GF-D8 (cell line): Measurements from ENCODE around the gene IRX4.
"Not testable (repeated sequence)": the region's sequence is repeated elsewhere in the genome, so short reads cannot be mapped to it uniquely, and the experiment has no call there.

Source experiments
- DNase-seq: peaks from one replicate; lab custom pipeline; 2025; lab: John Stamatoyannopoulos, UW

The IRX4 gene

DNA sequence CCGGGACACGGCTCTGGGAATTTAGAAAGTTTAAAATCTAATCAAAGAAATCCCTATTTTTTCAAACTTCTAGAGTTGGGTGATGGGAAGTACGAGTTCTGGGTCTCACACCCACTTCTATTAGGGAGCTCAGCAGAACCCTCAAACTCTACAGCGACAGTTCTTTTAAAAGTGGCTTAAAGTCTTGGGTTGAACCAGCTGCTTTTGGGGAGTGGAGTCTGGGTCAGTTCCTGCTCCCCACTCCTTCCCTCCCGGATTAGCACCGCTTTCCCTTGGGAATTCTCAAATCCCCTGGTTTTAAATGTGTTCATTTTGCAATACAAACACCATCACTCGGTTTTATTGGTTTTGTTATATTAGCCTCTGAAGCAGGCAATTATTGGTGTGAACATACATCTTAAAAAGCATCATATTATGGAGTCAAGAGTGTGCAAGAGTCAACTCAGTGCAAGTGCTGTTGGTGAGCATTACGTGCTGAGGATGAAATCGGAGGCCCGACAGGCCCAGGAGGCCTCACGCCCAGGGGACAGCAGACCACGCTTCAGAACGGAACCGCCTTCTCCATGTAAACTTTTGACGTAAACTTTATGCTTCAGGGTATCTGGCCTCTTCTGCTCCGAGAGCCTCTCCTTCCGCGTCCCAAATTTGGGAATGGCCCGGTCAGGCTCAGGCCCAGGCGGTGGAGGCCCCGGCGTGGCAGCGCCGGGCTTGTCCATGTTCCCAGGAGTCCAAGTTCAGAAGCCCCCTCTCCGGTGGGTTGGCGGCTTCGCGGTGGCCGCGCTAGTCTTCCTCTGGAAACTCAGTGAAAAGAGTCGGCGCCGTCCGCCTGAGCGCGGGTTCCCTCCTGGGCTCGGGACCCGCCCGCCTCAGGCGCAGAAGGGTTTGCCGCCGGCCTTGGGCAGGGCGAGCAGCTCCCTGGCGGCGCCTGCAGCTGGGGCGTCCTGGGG lies 5.3 kb downstream of the IRX4 start:
- DNase-seq: no peak

DNA sequence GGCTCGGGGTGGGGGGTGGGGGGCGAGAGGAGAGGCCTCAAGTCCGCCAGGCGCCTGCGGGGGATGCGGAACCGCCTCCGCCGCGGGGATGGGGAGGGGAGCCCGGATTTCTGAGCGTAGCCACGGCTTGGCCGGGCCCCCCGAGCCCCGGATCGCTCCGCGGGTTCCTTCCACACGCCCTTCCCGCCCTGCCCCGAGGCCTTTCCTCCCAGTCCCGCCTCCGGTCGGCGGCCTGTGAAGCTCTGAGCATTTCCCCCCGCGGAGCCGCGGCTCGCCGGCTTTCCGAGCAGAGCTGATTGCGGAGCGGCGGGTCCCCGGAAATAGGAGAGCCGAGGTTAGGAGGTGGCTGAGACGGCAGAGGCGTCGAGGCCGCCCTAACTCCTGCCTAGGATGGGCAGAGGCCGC lies 6.1 kb downstream of the IRX4 start:
- no peak for DNase-seq

DNA sequence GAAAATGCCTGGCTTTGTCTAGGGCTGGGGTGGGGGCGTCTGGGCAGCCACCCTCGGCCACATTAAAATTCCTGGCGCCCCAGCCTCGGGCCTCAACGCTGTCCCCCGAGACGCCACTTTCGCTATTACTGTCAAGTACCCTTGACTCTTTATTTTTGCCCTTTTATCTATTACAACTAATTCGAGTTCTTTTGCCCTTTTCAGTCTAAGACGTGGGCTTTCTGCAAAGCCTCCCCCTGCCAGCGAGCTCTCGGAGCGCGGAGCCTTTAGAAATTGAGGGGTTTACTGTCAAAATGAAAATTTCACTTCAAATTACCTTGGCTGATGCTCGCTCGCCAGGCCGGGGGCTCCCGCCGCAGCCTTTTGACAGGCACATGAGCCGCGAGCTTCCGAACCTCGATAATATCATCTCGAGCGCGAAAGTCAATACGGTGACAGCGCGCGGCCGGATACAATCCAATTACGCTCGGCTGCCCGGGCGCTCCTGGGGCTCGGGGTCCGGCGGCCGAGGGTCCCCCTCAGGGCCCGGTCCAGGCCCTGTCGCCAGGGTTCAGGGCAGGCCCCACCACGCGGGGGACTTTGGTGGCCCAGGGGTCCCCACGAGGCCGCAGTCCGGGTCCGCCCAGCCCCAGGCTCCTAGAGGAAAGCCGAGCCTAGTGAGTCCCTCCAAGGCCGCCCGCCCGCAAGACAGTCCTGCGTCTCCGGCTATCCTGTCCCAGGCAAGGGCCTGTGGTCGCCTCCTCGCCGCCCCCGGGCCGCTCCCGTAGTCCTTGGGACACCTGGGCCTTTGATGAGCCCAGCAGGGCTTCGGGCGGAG lies 6.7 kb downstream of the IRX4 start:
- no peak for DNase-seq

DNA sequence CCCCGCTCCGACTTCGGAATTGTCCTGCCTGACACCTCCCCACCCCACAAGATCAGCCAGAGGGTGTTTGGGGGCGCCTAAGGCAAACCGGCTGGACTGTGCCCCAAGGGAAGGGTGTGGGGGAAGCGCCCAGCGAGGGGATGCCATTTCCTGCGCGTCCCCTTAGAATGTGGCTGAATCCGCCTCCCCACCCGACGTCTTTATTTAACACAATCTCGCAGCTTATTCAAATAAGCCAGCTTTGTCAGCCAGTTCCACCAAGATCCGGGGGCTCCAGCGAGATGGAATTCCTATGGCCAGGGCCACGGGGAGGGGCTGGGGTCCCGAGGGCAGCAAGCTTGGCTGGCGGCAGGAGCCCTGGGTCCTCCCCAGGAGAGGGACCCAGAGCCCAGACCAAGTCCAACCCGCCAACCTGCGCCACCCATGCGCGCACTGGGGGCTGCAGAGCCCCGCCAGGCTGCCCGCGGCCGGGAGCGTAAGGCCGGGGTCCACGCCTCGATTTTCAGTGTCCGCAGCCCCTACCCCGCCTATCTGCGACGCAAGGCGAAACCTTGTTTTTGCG lies 7.4 kb downstream of the IRX4 start:
- no peak for DNase-seq

DNA sequence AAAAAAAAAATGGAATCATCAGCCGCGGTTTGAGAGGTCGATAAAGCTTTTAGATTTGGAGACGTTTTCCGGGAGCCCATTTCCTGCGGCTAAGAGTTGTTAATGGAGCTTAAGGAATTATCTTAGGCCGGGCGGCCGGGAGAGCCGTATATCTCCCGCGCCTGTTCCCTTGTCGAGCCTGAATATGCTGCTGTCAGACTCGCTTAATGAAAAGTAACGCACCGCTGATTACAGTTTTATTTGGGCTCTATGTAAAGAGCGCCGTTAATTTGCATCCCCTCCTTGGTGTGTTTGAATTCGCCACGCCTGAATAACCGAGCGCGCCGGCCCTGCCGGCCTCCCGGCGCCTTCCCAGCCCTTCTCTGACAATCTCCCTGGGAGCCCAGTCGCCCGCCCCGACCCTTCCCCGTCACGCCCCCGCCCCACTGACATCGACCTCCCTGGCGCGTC lies 7.9 kb downstream of the IRX4 start:
- no peak for DNase-seq

DNA sequence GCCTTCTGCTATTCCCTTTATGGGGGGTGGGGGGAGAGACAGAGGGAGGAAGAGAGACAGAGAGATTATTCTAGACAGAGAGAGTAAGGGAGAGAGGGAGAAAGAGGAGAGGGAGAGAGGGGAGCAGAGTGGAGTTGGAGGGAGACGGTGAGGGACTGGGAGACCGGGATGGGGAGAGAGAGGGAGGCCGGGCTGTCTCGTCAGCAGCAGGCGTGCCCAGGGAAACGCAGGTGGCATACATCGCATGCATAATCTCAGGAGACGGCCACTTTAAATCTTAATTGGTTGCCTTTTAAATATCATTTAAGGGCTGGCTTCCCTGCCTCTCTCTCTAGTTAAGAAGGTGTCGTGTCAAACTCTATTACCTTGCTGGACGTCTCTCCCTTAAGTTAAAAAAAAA lies 8.4 kb downstream of the IRX4 start:
- DNase-seq: no peak

DNA sequence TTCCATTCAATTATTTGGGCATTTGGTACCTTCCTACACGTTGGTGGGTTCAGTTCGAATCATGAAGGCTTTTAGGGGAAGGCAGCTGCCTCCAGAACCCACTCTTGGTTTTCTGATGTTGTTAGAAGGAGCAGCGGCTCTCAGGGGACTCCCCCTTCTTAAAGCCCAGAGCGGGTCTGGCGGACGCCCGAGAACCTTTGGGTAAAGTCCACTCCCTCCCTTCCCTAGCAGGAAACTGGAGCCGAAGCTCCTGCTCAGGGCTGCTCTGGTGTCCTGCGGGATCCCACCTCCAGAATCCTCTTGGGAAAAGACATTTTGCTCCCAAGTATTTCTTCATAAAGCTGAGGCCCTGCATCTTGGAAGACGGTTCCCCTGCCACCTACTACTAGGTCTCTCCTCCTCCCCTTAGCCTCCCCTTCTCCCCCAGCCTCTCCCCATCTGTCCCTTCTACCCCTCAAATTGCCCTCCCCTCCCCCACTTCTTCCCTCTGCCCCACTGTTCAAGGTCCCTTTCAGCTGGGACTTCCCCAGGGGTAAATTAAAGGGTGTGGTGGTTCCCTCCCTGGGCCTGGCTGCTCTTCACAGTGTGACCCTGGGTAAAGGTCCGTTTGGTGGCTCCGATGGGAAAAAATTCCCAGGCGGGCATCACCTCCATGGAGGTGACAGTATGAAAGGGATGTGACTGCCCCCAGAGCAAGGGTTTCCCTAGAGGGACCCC lies 9.3 kb downstream of the IRX4 start:
- no peak for DNase-seq

DNA sequence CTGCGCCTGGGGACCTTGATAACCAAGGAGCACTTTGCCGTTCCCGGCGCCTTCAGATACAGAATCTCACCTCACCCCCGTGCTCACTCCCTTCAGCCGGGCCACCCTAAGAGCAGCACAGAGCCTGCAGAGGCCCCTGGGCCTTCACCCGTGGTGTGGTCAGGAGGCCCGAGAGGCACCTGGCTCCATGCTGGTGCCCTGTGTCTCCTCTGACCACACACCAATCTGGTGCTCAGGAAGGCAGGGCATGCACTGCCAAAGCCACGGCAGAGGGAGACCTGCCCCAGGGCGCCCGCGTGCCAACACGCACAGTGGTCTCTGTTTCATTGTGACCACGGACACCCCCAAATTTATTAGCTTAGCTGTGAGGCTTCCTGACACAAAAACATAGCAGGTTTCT lies 11.3 kb downstream of the IRX4 start:
- DNase-seq: no peak

DNA sequence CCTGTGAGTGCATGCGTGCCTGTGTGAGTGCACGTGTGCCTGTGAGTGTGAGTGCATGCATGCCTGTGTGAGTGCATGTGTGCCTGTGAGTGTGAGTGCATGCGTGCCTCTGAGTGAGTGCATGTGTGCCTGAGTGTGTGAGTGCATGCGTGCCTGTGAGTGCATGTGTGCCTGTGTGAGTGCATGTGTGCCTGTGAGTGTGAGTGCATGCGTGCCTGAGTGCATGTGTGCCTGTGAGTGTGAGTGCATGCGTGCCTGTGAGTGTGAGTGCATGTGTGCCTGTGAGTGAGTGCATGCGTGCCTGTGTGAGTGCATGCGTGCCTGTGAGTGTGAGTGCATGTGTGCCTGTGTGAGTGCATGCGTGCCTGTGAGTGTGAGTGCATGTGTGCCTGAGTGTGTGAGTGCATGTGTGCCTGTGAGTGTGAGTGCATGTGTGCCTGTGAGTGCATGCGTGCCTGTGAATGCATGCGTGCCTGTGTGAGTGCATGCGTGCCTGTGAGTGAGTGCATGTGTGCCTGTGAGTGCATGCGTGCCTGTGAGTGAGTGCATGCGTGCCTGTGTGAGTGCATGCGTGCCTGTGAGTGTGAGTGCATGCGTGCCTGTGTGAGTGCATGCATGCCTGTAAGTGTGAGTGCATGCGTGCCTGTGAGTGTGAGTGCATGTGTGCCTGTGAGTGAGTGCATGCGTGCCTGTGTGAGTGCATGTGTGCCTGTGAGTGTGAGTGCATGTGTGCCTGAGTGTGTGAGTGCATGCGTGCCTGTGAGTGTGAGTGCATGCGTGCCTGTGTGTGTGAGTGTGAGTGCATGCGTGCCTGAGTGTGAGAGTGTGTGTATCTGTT lies 12.1 kb downstream of the IRX4 start:
- not testable (repeated sequence) for DNase-seq

DNA sequence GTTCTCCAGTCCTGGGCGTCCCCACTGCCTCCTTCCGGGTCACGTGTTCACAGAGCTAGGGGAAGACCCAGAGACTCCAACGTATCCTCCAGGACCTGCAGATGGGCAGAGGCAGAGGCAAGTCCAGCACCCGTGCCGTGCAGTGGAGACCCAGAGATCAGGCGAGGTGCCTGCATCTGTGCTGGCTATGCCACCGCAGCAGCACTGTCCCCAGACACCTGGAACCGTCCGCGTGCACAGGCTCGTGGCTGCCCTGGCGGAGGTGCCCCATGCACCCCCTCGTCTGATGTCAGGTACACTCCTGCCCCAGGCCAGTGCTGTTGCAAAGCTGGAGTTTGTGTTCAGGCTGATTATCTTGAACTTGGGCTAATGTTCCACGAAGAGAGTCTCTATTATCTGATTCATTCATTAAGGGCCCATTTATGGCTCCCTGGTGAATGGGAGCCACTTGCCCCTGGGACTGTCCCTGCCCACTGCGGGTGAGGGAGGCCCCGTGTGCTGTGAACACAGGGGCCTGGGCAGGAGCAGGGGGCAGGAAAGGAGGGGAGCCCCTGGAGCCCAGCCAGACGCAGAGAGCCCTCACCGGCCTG lies 13.7 kb downstream of the IRX4 start:
- no peak for DNase-seq

DNA sequence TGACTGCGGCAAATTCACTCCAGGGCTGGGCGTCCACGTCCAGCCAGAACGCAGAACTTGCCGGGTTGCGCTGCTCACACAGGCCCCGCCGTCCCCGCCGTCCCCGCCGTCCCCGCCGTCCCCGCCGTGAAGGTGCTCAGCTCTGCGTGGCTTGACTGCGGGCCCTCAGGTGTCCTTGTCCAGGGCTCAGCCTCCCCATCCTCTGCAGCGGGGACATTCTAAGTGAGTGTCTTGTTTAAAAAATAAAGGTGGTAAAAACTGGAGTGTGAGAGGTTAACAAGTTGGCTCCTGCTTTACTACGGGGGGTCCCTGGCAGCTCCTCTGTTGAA lies 14.9 kb downstream of the IRX4 start:
- no peak for DNase-seq

DNA sequence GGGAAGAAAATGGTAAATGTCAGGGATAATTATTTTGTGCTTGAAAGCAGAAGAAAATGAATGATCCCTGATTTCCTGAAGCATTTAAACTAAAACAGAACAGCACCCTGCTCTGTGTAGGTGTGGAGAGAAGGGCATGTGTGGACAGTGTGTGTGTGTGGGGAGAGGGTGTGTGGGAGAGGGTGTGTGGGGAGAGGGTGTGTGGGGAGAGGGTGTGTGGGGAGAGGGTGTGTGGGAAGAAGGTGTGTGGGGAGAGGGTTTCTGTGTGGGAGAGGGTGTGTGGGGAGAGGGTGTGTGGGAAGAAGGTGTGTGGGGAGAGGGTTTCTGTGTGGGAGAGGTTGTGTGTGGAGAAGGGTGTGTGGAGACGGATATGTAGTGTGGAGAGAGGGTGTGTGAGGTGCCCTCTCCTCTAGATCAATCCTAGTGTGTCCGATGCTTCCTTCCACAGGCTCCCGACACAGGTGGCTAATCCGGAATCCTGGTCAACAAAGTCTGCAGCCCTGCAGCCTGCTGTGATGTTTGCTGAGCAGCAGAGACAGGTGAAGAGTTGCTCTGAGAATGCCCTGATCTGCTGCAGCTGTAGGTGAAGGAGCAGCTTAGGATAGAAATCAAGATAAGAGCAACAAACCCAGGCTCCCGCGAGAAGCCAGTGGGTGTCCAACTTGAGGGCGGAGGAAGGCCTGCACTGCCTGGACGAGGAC lies 15.5 kb downstream of the IRX4 start:
- DNase-seq: no peak

DNA sequence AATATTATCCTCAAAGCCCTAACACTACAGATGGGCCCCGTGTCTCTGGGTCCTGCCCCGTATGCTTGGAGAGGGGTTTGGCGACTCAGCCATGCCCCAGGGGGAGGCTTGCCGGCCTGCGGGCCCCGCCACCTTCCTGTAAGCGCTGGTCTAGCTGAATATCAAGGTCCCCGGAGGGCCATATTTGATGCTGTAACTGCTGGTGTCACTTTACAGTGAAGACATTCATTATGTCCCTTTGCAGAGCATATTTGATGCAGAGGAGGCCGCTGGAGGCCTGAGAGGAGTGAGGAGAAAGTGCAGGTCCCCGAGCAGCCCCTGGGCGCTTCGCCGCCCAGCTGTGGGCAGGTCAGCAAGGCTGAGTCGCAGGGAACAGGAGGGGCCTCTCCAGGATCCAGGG lies 16.8 kb downstream of the IRX4 start:
- DNase-seq: no peak

DNA sequence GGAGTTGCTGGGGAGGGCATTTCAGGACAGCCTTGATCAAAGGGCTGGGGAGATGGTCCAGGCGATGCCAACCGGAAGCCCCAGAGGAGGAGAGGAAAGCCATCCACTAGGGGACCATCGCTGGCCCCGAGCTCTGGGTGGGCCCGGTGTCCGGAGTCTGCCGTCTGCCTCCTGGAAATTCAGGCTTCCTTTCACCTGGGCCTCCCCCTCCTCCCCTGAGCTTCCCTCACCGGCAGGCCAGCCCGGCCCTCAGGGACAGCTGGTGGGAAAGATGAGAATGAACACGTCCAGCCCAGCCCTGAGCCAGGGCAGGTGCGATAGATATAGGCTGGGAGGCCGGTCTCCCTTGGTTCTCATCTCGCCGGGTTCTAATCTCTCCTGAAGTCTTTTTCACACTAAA lies 17.2 kb downstream of the IRX4 start:
- no peak for DNase-seq

DNA sequence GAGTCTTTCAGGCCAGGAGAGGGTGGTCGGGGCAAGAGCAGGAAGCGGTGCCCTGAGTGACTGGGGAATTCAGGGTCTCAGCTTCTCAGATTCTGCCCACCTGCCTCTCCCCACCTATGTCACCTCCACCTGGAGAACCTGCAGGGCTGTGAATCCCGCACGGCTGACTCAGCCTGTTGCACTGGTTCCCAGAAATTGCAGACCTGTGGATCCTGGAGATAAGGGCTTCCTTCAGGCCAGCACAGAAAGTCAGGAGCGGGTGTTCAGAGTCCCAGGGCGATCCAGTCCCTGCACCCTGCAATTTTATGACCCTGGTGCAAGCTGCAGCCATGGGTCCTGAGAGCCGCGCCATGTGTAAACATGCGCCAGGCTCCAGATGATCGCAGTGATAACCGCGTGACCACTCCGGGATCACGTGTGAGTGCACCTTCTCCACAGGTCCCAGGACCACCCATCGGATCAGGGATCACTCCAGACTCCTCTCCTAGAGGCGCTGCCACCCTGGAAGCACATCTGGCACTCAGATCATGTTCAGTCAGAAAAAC lies 17.8 kb downstream of the IRX4 start:
- DNase-seq: no peak

DNA sequence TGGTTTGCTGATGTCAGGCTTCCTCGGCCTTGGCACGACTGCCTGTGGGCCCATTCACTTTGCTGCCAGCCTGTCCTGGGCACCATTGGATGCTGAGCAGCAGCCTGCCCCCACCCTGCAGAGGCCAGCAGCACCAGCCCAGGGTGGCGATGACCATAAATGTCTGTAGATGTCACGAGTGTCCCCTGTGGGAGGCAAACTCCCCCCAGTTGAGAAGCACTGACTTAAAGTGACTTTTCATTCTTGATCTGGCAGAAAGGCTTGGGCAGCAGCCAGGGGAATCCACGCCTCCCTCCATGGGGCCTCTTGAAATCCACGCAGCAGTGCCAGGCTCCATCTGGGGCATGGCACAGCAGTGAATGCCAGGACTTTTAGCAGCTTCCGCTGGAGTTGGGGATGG lies 21.8 kb downstream of the IRX4 start:
- no peak for DNase-seq

DNA sequence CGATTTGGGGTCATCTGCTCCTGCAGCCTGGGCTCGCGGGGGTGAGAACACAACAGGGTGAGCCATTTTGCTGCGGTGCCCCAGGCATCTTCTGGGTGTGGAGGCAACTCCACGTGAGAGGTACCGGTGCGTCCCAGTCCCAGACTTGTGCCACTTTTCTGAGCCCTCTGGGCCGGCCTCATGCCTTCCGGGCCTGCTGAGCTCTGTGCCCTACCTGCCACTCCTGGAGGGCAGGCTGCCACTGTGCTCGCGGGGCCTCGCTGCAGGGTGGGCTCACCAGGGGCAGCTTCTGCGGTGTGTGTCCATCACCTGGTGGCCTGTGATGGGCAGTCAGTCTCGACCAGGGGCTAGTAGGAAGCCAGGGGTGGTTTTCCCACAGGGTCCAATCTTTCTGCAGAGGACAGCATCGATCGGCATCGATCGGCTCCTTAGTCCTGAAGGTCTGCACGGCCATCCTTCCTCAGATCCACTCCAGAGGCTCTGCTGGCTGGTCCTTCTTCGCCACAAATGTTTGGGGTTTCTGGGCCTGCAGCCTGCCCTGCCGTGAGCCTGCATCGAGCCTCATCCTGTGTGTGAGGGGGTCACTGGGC lies 22.6 kb downstream of the IRX4 start:
- DNase-seq: no peak

DNA sequence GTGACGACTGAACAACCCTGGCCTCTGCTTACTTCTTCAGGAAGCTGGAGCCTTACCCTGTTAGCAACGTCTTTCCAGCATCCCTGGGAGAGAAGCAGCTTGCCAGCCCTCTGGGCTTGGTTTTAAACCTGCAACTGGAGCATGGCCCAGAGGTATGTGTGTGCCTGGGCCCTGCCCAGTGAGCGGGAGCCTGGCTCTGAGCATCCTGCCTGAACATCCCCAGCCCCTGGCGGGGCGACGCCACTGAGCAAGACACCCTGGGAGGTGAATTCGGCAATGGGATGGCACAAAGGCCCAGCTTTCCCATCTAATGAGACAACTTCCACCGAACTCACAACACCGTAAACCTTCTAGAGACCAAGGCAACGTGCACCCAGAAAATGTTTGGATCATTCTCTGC lies 23.6 kb downstream of the IRX4 start:
- DNase-seq: no peak

DNA sequence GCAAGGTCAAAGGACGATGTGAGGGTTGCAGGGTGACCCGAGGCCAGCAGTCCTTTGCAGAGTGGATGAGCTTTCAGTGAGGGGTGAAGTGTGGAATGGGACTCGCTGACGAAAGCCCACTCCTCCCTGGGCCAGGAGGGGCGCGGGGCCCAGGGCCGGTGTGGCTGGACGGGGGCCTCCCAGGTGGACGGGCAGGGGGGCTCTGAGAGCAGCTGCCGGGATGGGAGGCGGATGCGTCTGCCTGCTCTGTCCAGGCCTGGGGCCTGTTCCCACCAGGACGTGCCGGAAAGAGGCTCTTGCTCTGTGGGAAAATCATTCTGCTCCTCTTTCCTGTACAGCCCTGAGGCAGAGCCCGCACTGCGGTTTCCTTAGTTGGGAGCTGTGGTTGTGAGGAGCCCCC lies 24.3 kb downstream of the IRX4 start:
- no peak for DNase-seq

DNA sequence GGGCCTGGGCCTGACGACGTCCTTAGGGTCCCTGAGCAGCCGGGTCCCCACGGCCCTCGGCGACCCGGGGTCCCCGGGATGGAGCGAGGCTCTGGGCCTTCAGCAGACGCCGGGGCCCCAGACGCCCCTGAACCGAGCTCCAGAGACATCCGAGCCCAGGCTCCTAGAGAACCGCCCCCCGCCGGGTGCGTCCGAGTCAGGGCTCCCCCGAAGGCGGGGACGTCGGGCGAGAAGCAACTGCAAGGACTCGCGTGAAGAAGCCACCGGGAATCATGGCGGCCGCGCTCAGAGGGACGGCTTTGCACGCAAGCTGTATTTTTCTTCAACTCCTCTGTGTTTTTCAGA lies 25.5 kb downstream of the IRX4 start:
- DNase-seq: no peak
